ENCODE measurements around the gene ODC1. TPM values are rescaled to one million over a fixed set of nuclear protein-coding genes. Genes with fewer than 3 reads are reported as not detected.

Gene ODC1
- total RNA-seq, 1 donor from 2014 or later, result 715 TPM

GRCh38 chr2:10415048-10415447, 33.1 kb downstream of the ODC1 start:
- TF ChIP-seq CTCF (IDR thresholded peaks at IDR 0.05; ENCODE audit: insufficient read depth, low read length, severe bottlenecking), result no peak
- Histone ChIP-seq H3K27me3 (ENCODE audit: control insufficient read depth, insufficient read depth, low read length) (no peaks in the 10 kb centered on the region), H3K36me3 (ENCODE audit: control insufficient read depth, insufficient read depth, low read length) (no peaks in the 10 kb centered on the region), H3K4me3 (ENCODE audit: low read depth, low read length) (no peak overlapping the region)
- no peak for FAIRE-seq
- DNase-seq (ENCODE audit: low read depth), result no peak

- no peak for FAIRE-seq
These were observed 33.5 kb downstream of the ODC1 start for GRCh38 chr2:10414591-10414990.

GRCh38 chr2:10413991-10414451, 34.1 kb downstream of the ODC1 start:
- Histone ChIP-seq H3K27me3 (ENCODE audit: control insufficient read depth, insufficient read depth, low read length) (no peaks in the 10 kb centered on the region), H3K36me3 (ENCODE audit: control insufficient read depth, insufficient read depth, low read length) (no peaks in the 10 kb centered on the region), H3K4me3 (ENCODE audit: low read depth, low read length) (no peak overlapping the region)
- DNase-seq (ENCODE audit: low read depth) (peak; percentile 78), FAIRE-seq (no peak)
- no peak for TF ChIP-seq CTCF (IDR thresholded peaks at IDR 0.05; ENCODE audit: insufficient read depth, low read length, severe bottlenecking)

More at GRCh38 chr2:10414591-10414990, 33.5 kb downstream of the ODC1 start:
- Histone ChIP-seq H3K27me3 (ENCODE audit: control insufficient read depth, insufficient read depth, low read length) (no peaks in the 10 kb centered on the region), H3K36me3 (ENCODE audit: control insufficient read depth, insufficient read depth, low read length) (no peaks in the 10 kb centered on the region), H3K4me3 (ENCODE audit: low read depth, low read length) (no peak overlapping the region)
- TF ChIP-seq CTCF (IDR thresholded peaks at IDR 0.05; ENCODE audit: insufficient read depth, low read length, severe bottlenecking), result no peak
- DNase-seq (ENCODE audit: low read depth), result no peak

- H3K27me3 ChIP-seq (ENCODE audit: control insufficient read depth, insufficient read depth, low read length), result no peaks in the 10 kb centered on the region
- H3K36me3 ChIP-seq (ENCODE audit: control insufficient read depth, insufficient read depth, low read length), result no peaks in the 10 kb centered on the region
- no peak overlapping the region for H3K4me3 ChIP-seq (ENCODE audit: low read depth, low read length)
- FAIRE-seq (no peak), DNase-seq (ENCODE audit: low read depth) (no peak)
- no peak for TF ChIP-seq CTCF (IDR thresholded peaks at IDR 0.05; ENCODE audit: insufficient read depth, low read length, severe bottlenecking)
These were observed 34.6 kb downstream of the ODC1 start for GRCh38 chr2:10413503-10413902.

- no peaks in the 10 kb centered on the region for H3K27me3 ChIP-seq (ENCODE audit: control insufficient read depth, insufficient read depth, low read length)
- peak; percentile 71 for DNase-seq (ENCODE audit: low read depth)
- no peaks in the 10 kb centered on the region for H3K36me3 ChIP-seq (ENCODE audit: control insufficient read depth, insufficient read depth, low read length)
- TF ChIP-seq CTCF (IDR thresholded peaks at IDR 0.05; ENCODE audit: insufficient read depth, low read length, severe bottlenecking), result no peak
- no peak for FAIRE-seq
- H3K4me3 ChIP-seq (ENCODE audit: low read depth, low read length), result no peak overlapping the region
These were observed 35.7 kb downstream of the ODC1 start for GRCh38 chr2:10412380-10412779.

GRCh38 chr2:10411557-10411956, 36.6 kb downstream of the ODC1 start:
- no peak overlapping the region for H3K4me3 ChIP-seq (ENCODE audit: low read depth, low read length)
- FAIRE-seq (no peak), DNase-seq (ENCODE audit: low read depth) (no peak)
- H3K36me3 ChIP-seq (ENCODE audit: control insufficient read depth, insufficient read depth, low read length), result no peaks in the 10 kb centered on the region
- no peaks in the 10 kb centered on the region for H3K27me3 ChIP-seq (ENCODE audit: control insufficient read depth, insufficient read depth, low read length)
- TF ChIP-seq CTCF (IDR thresholded peaks at IDR 0.05; ENCODE audit: insufficient read depth, low read length, severe bottlenecking), result no peak
